Panc1 (cell line): ENCODE data around the gene EPHB1. TPM values are rescaled to one million over a fixed set of nuclear protein-coding genes. Genes with fewer than 3 reads are reported as not detected.

Source experiments
- ATAC-seq: fragments of 200-7000 bp; cut with Tn5 transposase; 2 replicates; pipeline ENCODE4 v1.9.1; 2020; ENCODE audit warnings: mild to moderate bottlenecking, moderate library complexity
- BruUV-seq: library from RNA; stranded (reverse); fragments of 400-500 nt; replicated peaks from 2 replicates; lab custom pipeline; 2021; lab: Mats Ljungman, UMichigan
- CTCF ChIA-PET: fragments of 300-600 bp; sonication (Branson Sonifier 250); formaldehyde crosslinking; loops from one replicate; lab custom pipeline; 2022; ENCODE audit warnings: antibody characterized with exemption; lab: Charles Lee
- POLR2A ChIA-PET: fragments of 300-600 bp; sonication (Branson Sonifier 250); formaldehyde crosslinking; loops from one replicate; lab custom pipeline; 2022; ENCODE audit warnings: antibody characterized with exemption; lab: Charles Lee
- DNase-seq: peaks from one replicate; pipeline ENCODE4 v3.0.0-alpha.2; 2010; ENCODE audit warnings: low read depth, low spot score
- H3K27ac ChIP-seq: 2 replicates; pipeline ENCODE4 v1.5.1; 2011; ENCODE audit warnings: mild to moderate bottlenecking, low read length, inconsistent platforms
- H3K27me3 ChIP-seq: fragments of 200-500 bp; sonication (Bioruptor generic); 2 replicates; pipeline ENCODE4 v1.6.0; 2014; ENCODE audit warnings: low read length, inconsistent platforms; ENCODE audit not compliant: control insufficient read depth, insufficient read depth
- H3K36me3 ChIP-seq: fragments of 200-500 bp; sonication (Bioruptor generic); 2 replicates; pipeline ENCODE4 v1.5.1; 2014; ENCODE audit warnings: inconsistent platforms, mild to moderate bottlenecking, low read length, moderate library complexity; ENCODE audit not compliant: control insufficient read depth, insufficient read depth
- H3K4me1 ChIP-seq: 2 replicates; pipeline ENCODE4 v1.5.1; 2011; ENCODE audit warnings: inconsistent platforms, mild to moderate bottlenecking, low read length, moderate library complexity; ENCODE audit not compliant: control insufficient read depth, insufficient read depth
- H3K4me3 ChIP-seq, 2 experiments: 2 replicates each; pipeline ENCODE4 v1.5.1; 2011 to 2012; ENCODE audit warnings: low read depth in 2 of 2, low read length in 2 of 2, mild to moderate bottlenecking in 2 of 2, inconsistent platforms in 1 of 2, moderate library complexity in 1 of 2
- H3K9me3 ChIP-seq: fragments of 200-500 bp; sonication (Bioruptor generic); 2 replicates; pipeline ENCODE4 v1.5.1; 2014; ENCODE audit warnings: low read depth, mild to moderate bottlenecking, inconsistent platforms, low read length, moderate library complexity; ENCODE audit not compliant: control insufficient read depth, insufficient read depth
- POLR2AphosphoS5 ChIP-seq: IDR thresholded peaks from 2 replicates; pipeline ENCODE4 v1.6.1; 2012; ENCODE audit warnings: mild to moderate bottlenecking, low read depth, low read length, moderate library complexity
- SIN3A ChIP-seq: IDR thresholded peaks from 2 replicates; pipeline ENCODE4 v1.6.1; 2012; ENCODE audit warnings: low read depth, mild to moderate bottlenecking, low read length, moderate library complexity, borderline replicate concordance; ENCODE audit not compliant: insufficient read depth
- TCF7L2 ChIP-seq: IDR thresholded peaks from 2 replicates; pipeline ENCODE4 v1.6.1; 2011; ENCODE audit warnings: mild to moderate bottlenecking, low read depth, low read length, inconsistent platforms
- in situ Hi-C: cut with HindIII; loops from 2 replicates; pipeline ENCODE4 v1.10.0; 2016; ENCODE audit warnings: low sequenced_read_pairs, low pct_unique_long_range_greater_than_20kb
- intact Hi-C: fragments of 100-400 bp; cut with micrococcal nuclease; formaldehyde crosslinking; loops from one replicate; pipeline ENCODE4 v1.10.0; 2022; ENCODE audit not compliant: unreplicated experiment
- total RNA-seq: library from RNA; stranded (reverse); gene quantifications from one replicate; pipeline ENCODE4 v1.2.1, GENCODE V29; 2021; ENCODE audit not compliant: unreplicated experiment
- TF ChIP-seq, protein P1 (sequence below): fragments of 450-650 bp; IDR thresholded peaks from 2 replicates; pipeline ENCODE4 v1.5.1; 2017; ENCODE audit warnings: mild to moderate bottlenecking
- TF ChIP-seq, protein P2 (sequence below), 2 experiments: IDR thresholded peaks; 2 replicates each; pipeline ENCODE4 v1.6.1; 2011 to 2012; ENCODE audit warnings: low read depth in 2 of 2, control low read depth in 1 of 2, low read length in 1 of 2, mild to moderate bottlenecking in 1 of 2, moderate library complexity in 1 of 2; ENCODE audit not compliant: insufficient read depth in 1 of 2

EPHB1 gene
- total RNA-seq, 1 experiment from 2014 or later, result 0.46 TPM

DNA sequence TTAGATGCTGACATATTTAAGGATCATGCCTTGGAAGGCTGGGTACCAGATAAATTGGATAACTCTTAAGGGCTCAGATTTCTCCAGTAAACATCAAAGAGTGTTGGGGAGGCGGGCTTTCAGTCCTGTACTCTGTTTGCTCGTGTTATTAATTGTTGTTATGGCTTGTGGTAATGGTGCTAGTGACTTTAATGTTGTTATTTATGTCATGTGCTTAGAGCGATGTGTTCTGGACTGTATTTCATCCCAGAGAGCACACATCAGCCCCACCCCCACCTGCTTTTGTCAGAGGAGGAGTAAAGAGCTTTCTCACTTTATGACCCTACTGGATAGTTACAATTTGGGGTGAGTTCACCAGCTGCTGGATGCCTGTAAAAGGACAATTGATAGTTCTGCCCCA, 386.3 kb downstream of the EPHB1 start:
- in situ Hi-C loops, result no loop called here
- POLR2A ChIA-PET, result no interaction called here

DNA sequence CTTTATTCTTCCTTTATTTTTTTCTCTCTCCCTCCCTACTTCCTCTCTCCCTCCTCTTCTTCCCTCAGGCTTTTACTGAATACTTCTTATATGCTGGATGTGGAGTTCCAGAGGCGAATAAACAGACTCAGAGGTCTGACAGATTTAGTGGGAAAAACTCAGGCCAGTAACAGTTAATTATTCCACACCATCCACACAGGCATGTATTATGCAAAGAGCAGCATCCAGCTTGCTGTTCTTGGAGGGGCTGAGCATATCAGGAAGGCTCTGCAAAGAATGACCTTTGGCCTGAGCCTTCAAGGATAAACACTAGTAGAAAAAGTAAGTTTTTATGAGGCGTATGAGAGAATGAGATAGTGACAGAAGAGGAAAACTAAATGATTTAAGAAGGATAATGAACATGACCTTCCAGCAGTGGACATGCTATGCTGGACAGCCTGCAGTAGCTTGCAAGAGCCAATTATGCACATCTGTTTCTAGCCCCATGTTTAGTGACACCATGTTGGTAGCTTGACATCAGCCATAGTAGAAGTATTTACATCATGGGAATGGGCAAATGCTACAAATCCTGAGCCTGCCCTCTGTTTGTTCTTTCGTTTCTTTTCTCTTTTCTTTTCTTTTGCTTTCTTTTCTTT, 387.4 kb downstream of the EPHB1 start:
- Histone ChIP-seq H3K27ac (no peak overlapping the region), H3K4me3 (no peak overlapping the region), H3K9me3 (no peaks in the 10 kb centered on the region), H3K36me3 (no peaks in the 10 kb centered on the region), H3K4me1 (no peaks in the 10 kb centered on the region), H3K27me3 (no peaks in the 10 kb centered on the region)
- DNase-seq, result no peak
- TF ChIP-seq TCF7L2 (no peak), POLR2AphosphoS5 (no peak), SIN3A (no peak)
- TF ChIP-seq, protein P1, sequence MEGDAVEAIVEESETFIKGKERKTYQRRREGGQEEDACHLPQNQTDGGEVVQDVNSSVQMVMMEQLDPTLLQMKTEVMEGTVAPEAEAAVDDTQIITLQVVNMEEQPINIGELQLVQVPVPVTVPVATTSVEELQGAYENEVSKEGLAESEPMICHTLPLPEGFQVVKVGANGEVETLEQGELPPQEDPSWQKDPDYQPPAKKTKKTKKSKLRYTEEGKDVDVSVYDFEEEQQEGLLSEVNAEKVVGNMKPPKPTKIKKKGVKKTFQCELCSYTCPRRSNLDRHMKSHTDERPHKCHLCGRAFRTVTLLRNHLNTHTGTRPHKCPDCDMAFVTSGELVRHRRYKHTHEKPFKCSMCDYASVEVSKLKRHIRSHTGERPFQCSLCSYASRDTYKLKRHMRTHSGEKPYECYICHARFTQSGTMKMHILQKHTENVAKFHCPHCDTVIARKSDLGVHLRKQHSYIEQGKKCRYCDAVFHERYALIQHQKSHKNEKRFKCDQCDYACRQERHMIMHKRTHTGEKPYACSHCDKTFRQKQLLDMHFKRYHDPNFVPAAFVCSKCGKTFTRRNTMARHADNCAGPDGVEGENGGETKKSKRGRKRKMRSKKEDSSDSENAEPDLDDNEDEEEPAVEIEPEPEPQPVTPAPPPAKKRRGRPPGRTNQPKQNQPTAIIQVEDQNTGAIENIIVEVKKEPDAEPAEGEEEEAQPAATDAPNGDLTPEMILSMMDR, result no peak
- TF ChIP-seq, protein P2, sequence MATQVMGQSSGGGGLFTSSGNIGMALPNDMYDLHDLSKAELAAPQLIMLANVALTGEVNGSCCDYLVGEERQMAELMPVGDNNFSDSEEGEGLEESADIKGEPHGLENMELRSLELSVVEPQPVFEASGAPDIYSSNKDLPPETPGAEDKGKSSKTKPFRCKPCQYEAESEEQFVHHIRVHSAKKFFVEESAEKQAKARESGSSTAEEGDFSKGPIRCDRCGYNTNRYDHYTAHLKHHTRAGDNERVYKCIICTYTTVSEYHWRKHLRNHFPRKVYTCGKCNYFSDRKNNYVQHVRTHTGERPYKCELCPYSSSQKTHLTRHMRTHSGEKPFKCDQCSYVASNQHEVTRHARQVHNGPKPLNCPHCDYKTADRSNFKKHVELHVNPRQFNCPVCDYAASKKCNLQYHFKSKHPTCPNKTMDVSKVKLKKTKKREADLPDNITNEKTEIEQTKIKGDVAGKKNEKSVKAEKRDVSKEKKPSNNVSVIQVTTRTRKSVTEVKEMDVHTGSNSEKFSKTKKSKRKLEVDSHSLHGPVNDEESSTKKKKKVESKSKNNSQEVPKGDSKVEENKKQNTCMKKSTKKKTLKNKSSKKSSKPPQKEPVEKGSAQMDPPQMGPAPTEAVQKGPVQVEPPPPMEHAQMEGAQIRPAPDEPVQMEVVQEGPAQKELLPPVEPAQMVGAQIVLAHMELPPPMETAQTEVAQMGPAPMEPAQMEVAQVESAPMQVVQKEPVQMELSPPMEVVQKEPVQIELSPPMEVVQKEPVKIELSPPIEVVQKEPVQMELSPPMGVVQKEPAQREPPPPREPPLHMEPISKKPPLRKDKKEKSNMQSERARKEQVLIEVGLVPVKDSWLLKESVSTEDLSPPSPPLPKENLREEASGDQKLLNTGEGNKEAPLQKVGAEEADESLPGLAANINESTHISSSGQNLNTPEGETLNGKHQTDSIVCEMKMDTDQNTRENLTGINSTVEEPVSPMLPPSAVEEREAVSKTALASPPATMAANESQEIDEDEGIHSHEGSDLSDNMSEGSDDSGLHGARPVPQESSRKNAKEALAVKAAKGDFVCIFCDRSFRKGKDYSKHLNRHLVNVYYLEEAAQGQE (IDR thresholded peaks at IDR 0.05; ENCODE audit: insufficient read depth in 1 of 2, low read depth in 2 of 2, low read length in 1 of 2), result no peak
- in situ Hi-C loops, result no loop called here
- BruUV-seq, result no TSS peak
- CTCF ChIA-PET, result no interaction called here
- intact Hi-C loops, result no loop called here
- POLR2A ChIA-PET, result no interaction called here
- no peak for ATAC-seq

More for the DNA sequence above, 386.3 kb downstream of the EPHB1 start:
- Histone ChIP-seq H3K27me3 (peaks cover 1% of the 10 kb centered on the region; the same call in 1 of the 2 replicates), H3K36me3 (no peaks in the 10 kb centered on the region), H3K4me1 (no peaks in the 10 kb centered on the region), H3K4me3 (no peak overlapping the region), H3K9me3 (no peaks in the 10 kb centered on the region), H3K27ac (no peak overlapping the region)
- intact Hi-C loops, result no loop called here
- ATAC-seq, result no peak
- CTCF ChIA-PET, result no interaction called here
- DNase-seq, result no peak
- no TSS peak for BruUV-seq
- TF ChIP-seq POLR2AphosphoS5, result no peak
- TF ChIP-seq, protein P2 (IDR thresholded peaks at IDR 0.05; ENCODE audit: insufficient read depth in 1 of 2, low read depth in 2 of 2, low read length in 1 of 2), result no peak
- TF ChIP-seq SIN3A, result no peak
- TF ChIP-seq, protein P1, result no peak
- TF ChIP-seq TCF7L2, result no peak
